ENCODE measurements around the gene ASF1B.
"Not testable (repeated sequence)": the region's sequence is repeated elsewhere in the genome, so short reads cannot be mapped to it uniquely, and the experiment has no call there.

The ASF1B gene

GRCh38 chr19:14160017-14160703 lies 23.8 kb upstream of the ASF1B start:
- no peak for DNase-seq (ENCODE audit: low read depth in 2 of 2)

GRCh38 chr19:14159059-14159458 lies 22.7 kb upstream of the ASF1B start:
- no peak for DNase-seq (ENCODE audit: low read depth in 2 of 2)

- no peak for DNase-seq (ENCODE audit: low read depth in 2 of 2)
Observed at GRCh38 chr19:14158276-14159023, 22.1 kb upstream of the ASF1B start.

GRCh38 chr19:14156971-14157717 lies 20.8 kb upstream of the ASF1B start:
- DNase-seq (ENCODE audit: low read depth in 2 of 2): no peak

DNA sequence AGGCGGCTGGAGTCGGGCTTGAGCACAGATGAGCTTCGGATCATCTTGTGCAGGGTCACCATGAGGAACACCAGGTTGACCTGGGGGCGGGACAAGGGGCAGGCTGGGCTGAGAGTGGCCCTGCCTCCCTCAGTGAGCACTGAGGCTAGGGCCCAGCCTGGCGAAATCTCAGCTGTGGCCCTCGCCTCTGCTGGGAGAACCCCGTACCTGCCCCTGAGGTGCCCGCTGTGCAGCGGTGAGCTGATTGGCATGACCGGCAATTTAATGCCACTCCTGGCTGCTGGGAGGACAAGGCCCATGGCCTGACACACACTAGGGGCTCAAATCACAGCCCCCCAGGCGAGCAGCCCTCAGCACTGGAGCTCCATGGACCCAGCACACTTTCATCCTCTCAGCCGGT lies 19.7 kb upstream of the ASF1B start:
- DNase-seq (ENCODE audit: low read depth in 2 of 2): no peak

- DNase-seq (ENCODE audit: low read depth in 2 of 2): no peak
Observed at GRCh38 chr19:14155371-14155770, 19.0 kb upstream of the ASF1B start.

- no peak for DNase-seq (ENCODE audit: low read depth in 2 of 2)
Observed at GRCh38 chr19:14152713-14153112, 16.3 kb upstream of the ASF1B start.

GRCh38 chr19:14150770-14151661 lies 14.6 kb upstream of the ASF1B start:
- no peak for DNase-seq (ENCODE audit: low read depth in 2 of 2)

DNA sequence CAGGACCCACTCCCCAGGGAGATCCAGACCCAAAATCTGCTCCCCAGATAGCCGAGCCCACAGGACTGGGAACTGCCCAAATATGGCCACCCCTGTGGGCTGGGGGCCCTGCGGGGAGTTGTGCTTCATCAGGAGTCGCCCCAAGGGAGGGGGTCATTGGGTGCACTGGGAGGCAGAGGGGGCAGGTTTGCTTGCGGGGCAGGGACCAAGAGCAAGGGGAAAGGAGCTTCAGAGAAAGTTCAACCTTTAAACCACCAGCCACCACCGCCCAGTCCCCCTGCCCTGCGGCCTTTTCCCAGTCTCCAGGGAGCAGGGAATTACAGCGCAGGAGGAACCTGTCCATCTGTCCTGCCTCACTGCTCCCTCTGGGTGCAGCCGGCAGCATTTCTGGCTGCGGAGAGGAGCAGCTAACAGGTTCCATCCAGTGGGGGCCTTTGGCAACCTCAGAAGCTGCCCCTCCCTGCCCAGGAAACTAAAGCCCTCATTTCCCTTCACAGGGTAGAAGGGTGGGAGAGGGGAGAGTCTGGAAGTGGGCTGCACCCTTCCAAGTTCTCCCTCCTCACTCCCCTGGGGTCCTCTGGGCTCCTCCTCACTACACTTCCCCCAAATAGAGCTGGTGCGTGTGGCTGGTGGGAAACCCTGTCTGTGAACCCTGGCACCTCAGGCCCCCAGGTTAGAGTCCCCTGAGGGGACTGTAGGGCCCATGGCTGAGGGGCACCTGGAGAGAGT lies 13.8 kb upstream of the ASF1B start:
- no peak for DNase-seq (ENCODE audit: low read depth in 2 of 2)

DNA sequence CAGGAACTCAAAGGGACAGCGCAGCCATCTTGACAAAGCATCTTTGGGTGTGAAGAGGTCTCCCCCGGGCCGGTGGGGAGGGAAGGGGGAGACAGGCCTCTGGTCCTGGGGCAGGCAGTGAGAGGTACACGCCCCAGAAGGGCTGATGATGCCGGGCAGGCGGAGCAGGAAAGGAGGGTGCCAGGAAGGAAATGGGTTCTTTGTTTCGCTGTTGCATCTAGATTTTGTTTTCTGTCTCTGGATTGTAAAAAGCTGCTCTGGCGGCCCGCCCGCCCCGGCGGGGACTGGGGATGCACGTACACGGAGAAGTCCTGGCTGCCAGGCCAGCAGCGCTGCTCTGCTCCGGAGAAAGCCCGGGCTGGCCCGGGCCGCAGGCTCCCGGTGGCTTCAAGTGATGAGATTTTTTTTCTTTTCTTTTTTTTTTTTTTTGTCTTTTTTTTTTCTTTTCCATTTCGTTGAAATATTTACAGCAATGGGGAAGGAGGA lies 13.2 kb upstream of the ASF1B start:
- peak in 1 of 2 donors; percentile 9 for DNase-seq (ENCODE audit: low read depth in 2 of 2)

GRCh38 chr19:14148751-14149410 lies 12.5 kb upstream of the ASF1B start:
- no peak for DNase-seq (ENCODE audit: low read depth in 2 of 2)

GRCh38 chr19:14147797-14148605 lies 11.6 kb upstream of the ASF1B start:
- DNase-seq (ENCODE audit: low read depth in 2 of 2): peak in 1 of 2 donors; percentile 23

GRCh38 chr19:14146789-14147216 lies 10.4 kb upstream of the ASF1B start:
- no peak for DNase-seq (ENCODE audit: low read depth in 2 of 2)

DNA sequence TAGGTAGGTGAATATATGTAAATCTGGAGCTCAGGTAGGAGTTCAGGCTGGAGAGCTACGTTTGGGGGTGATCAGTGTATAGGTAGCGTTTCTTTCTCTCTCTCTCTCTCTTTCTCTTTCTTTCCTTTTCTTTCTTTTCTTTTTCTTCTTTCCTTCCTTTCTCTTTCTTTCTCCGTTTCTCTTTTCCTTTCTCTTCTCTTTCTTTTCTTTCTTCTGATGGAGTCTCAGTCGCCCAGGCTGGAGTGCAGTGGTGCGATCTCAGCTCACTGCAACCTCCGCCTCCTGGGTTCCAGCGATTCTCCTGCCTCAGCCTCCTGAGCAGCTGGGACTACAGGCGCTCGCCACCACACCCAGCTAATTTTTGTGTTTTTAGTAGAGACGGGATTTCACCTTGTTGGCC lies 9.8 kb upstream of the ASF1B start:
- DNase-seq (ENCODE audit: low read depth in 2 of 2): not testable (repeated sequence)

DNA sequence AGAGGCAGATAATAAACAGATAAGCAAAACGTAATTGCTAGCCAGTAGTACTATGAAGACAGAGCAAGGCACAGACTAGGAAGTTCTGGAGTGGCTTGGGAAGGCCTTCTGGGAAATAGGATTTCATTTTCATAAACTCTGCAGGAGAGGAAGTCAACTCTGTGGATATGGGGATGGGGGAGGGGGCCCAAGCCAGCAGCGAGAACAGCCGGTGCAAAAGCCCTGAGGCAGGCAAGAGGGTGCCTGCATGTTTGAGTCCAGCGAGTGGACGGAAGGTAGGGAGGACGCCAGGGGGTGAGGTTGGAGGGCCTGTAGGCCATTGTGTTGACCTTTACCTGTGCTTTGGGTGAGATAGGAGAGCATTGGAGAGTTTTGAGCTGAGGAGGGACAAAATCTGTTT lies 9.0 kb upstream of the ASF1B start:
- no peak for DNase-seq (ENCODE audit: low read depth in 2 of 2)

DNA sequence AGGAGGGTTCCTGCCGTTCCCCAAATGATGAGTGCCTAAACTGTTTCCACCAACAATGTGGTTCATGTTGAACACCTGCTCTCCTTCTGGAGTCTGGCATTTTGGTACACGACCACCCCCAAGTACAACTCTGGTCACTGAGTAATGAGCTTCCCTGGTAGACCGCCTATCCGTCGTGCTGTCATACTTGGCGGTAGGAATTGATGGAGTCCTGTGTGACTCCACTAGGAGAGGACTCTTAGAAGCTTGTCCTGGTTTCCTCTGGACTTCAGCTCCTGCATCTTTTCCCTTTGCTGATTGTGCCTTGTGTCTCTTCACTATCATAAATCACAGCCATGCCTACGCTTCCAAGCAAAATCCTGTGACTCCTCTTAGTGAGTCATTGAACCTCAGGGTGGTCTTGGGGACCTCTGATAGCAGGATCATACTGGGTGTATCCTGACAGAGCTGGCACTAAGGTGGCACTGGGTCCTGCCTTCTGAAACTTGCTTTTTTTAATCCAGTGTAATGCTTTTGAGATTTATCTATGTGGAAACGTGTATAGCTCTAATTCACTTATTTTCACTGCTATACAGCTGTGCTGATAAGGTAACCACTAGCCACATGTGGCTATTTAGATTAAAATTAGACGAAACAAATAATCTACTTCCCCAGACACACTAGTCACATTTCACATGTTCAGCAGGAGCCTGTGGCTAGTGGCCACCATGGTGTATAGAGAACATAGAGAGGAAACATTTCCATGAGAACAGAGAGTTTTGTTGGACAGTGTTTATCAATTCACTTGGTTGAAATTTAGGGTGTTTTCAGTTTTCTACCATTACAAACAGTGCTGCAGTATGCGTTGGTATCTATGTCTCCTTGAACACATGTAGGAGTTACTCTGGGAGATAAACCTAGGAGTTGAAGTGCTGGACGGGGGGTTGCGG lies 6.1 kb upstream of the ASF1B start:
- no peak for DNase-seq (ENCODE audit: low read depth in 2 of 2)

- DNase-seq (ENCODE audit: low read depth in 2 of 2): no peak
Observed at GRCh38 chr19:14141041-14141440, 4.7 kb upstream of the ASF1B start.

GRCh38 chr19:14139944-14140343 lies 3.6 kb upstream of the ASF1B start:
- no peak for DNase-seq (ENCODE audit: low read depth in 2 of 2)
